ENCODE data around the gene NUDT19. TPM values are rescaled to one million over a fixed set of nuclear protein-coding genes. Genes with fewer than 3 reads are reported as not detected.

NUDT19 gene
- total RNA-seq, 1 experiment from 2014 or later: 22.1 TPM

- DNase-seq (ENCODE audit: low read depth, low spot score): no peak
- peaks cover 65% of the 10 kb centered on the region for H3K79me2 ChIP-seq (ENCODE audit: insufficient read depth, low read length)
- no TSS peak for BruUV-seq (replicated peaks)
- no peaks in the 10 kb centered on the region for H4K20me1 ChIP-seq (ENCODE audit: insufficient read depth)
- H3K4me3 ChIP-seq (replicated peaks in 1 of 2; ENCODE audit: low read depth in 1 of 2, low read length in 2 of 2): no peak overlapping the region
- H3K36me3 ChIP-seq (ENCODE audit: control insufficient read depth in 1 of 2, insufficient read depth in 2 of 2, low read length in 2 of 2): 0 out of 4 replicates have a peak, but pooled peaks cover 0 to 4% of the 10 kb centered on the region in 2 experiments
- intact Hi-C loops (cut with micrococcal nuclease): no loop called here
- H3K4me2 ChIP-seq (ENCODE audit: low read length): peak overlapping the region; percentile 99; the same call in 1 of the 2 replicates
- no peaks in the 10 kb centered on the region for H3K9me2 ChIP-seq (ENCODE audit: insufficient read depth)
- no peaks in the 10 kb centered on the region for H3K9me3 ChIP-seq (ENCODE audit: control insufficient read depth in 1 of 2, insufficient read depth in 1 of 2, low read depth in 1 of 2, low read length in 2 of 2)
- no peaks in the 10 kb centered on the region for H3K27me3 ChIP-seq (ENCODE audit: insufficient read depth, low read length)
- no peak overlapping the region for H3K9ac ChIP-seq (ENCODE audit: low read length)
- ChIA-PET CTCF (interaction anchor here (0.6 kb wide), 1 partner anchor 9 kb away, joined by 3 read pairs; no protein-coding TSS in a partner anchor), POLR2A (no interaction called here), RAD21 (ENCODE audit: low non-redundant PET in 1 of 2, low total read pairs in 2 of 2, uncharacterized antibody in 2 of 2, unreplicated experiment in 2 of 2) (no interaction called here)
- peaks cover 18 to 27% of the 10 kb centered on the region in 2 experiments for H3K4me1 ChIP-seq (ENCODE audit: control insufficient read depth in 1 of 2, insufficient read depth in 2 of 2, low read length in 2 of 2)
- H3K27ac ChIP-seq (ENCODE audit: low read depth, low read length): no peak overlapping the region
- no peak for ATAC-seq
- no peak for TF ChIP-seq SP1 (IDR thresholded peaks at IDR 0.05; ENCODE audit: low read depth)
- TF ChIP-seq ELF1 (IDR thresholded peaks at IDR 0.05; ENCODE audit: borderline replicate concordance, low read depth): no peak
- no peak for TF ChIP-seq REST (IDR thresholded peaks at IDR 0.05; ENCODE audit: low read depth)
- no peak for TF ChIP-seq ZFX (IDR thresholded peaks at IDR 0.05)
- no peak for TF ChIP-seq ATF3 (IDR thresholded peaks at IDR 0.05)
- TF ChIP-seq POLR2A (IDR thresholded peaks at IDR 0.05; ENCODE audit: borderline replicate concordance, extremely low read depth, insufficient read depth, insufficient read length): no peak
- TF ChIP-seq EGR1 (IDR thresholded peaks at IDR 0.05; ENCODE audit: low read depth): no peak
- TF ChIP-seq POLR2AphosphoS5 (IDR thresholded peaks at IDR 0.05; ENCODE audit: low read depth, low read length): no peak
- no peak for TF ChIP-seq MAX (IDR thresholded peaks at IDR 0.05)
- no peak for TF ChIP-seq CBX3 (IDR thresholded peaks at IDR 0.05; ENCODE audit: low read depth)
- TF ChIP-seq CEBPB (IDR thresholded peaks at IDR 0.05; ENCODE audit: low read depth): no peak
- TF ChIP-seq SRF (IDR thresholded peaks at IDR 0.05; ENCODE audit: low read depth): no peak
- TF ChIP-seq YY1 (IDR thresholded peaks at IDR 0.05; ENCODE audit: extremely low read depth, insufficient replicate concordance, low read depth, low read length): no peak
- no peak for TF ChIP-seq EZH2phosphoT487 (IDR thresholded peaks at IDR 0.05; ENCODE audit: borderline replicate concordance)
- no peak for TF ChIP-seq EZH2 (IDR thresholded peaks at IDR 0.05)
- no peak for TF ChIP-seq ZNF274 (IDR thresholded peaks at IDR 0.05; ENCODE audit: low read depth, low read length)
- TF ChIP-seq TCF7L2 (IDR thresholded peaks at IDR 0.05; ENCODE audit: borderline replicate concordance, extremely low read depth, insufficient read depth, insufficient read length): no peak
- TF ChIP-seq SIN3A (IDR thresholded peaks at IDR 0.05; ENCODE audit: low read depth): no peak
- no peak for TF ChIP-seq ZBTB33 (IDR thresholded peaks at IDR 0.05; ENCODE audit: extremely low read depth, insufficient replicate concordance, low read length)
- H2AFZ ChIP-seq (ENCODE audit: low read depth, low read length, poor library complexity, severe bottlenecking): no peak overlapping the region
Measured at GRCh38 chr19:32672841-32673240, 18.8 kb upstream of the NUDT19 start.
